ENCODE data around the gene RNF225.
"Not testable (repeated sequence)": the region's sequence is repeated elsewhere in the genome, so short reads cannot be mapped to it uniquely, and the experiment has no call there.

RNF225 gene

DNA sequence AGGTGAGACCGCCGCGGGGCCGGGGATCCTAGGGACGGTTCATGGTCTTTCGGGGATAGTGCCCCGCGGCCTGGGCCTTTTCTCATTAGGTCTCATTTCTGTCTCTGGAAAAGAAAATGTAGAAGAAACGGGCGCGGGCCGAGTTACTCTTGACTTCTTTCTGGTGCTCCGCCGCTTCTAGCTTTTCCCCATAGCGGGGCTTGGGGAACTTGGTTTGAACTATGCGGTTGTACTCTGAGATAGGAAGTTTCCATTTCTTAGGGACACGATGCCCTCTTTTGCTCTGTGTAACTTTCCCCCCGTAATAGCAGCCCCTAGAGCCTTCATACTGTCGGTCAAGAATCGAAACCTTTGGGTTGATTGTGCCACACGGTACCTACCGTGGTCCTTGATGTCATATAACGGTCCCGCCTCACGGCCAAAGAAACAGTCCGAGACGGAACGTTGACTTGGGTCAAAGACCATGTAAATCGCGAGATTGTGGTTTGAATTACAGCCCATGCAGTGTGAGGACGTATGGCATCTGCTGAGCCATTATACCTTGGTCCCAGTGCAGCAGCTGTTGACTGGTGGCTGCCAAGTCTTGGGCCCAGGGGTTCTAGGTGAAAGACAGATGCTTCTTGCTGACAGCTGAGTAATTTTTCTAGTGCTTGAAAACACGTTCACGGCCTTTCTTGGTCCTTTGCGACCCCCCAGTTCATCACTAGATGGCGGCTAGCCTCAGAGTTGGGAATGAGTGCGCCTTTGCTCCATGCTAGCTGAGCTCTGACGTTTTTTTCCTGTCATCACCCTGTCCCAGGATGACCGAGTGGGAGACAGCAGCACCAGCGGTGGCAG lies 7.9 kb upstream of the RNF225 start:
- peak; percentile 35 for DNase-seq

DNA sequence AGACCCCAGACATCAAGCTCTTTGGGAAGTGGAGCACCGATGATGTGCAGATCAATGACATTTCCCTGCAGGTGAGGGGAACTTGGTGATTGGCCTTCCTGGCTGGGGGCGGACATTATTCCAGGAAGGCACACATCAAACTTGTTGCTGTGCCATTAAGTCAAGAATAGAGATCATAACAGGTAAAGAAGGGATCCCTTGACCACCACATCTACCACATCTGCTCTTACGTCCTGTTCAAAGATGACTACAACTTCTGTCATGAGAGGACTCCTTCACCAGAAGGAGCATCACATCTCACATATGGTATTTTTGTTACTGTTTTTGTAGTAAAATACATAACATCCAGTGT lies 7.3 kb upstream of the RNF225 start:
- DNase-seq: no peak

DNA sequence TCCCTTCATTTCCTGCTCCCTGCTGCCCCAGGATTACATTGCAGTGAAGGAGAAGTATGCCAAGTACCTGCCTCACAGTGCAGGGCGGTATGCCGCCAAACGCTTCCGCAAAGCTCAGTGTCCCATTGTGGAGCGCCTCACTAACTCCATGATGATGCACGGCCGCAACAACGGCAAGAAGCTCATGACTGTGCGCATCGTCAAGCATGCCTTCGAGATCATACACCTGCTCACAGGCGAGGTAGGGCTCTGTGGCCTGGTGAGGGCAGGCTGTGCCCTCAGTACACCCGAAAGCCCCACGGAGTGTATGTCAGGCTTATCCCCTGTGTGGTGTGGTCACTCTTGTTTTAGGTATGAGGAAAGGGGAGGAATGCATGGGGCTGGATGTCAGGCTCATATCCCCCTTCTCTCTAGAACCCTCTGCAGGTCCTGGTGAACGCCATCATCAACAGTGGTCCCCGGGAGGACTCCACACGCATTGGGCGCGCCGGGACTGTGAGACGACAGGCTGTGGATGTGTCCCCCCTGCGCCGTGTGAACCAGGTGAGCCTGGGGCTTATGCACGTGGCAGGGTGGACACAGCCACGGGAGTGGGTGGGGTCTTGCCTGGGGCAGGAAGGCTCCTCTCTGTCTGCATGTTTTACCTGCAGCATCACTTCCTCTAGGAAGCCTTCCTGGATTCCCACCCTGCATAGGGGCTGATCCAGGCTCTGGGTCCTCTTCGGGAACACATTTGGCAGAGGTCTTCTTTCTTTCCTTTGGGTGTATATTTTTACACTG lies 2.3 kb upstream of the RNF225 start:
- no peak for DNase-seq

DNA sequence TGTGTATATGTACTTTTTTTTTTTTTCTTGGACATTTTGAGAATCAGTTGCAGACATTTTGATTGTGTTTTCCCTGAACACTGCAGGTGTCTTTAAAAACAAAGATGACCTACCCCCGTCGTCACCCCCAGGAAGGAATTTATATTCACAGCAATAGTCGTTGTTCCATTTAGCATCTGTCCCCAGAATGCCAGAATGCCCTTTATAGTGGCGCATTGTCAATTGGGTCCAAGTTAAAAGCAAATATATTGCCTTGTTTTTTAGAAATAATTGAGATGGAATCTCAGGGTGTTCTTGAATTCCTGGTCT lies 1.8 kb upstream of the RNF225 start:
- no peak for DNase-seq

GRCh38 chr19:58394821-58395219 lies 636 bp upstream of the RNF225 start:
- no peak for DNase-seq

DNA sequence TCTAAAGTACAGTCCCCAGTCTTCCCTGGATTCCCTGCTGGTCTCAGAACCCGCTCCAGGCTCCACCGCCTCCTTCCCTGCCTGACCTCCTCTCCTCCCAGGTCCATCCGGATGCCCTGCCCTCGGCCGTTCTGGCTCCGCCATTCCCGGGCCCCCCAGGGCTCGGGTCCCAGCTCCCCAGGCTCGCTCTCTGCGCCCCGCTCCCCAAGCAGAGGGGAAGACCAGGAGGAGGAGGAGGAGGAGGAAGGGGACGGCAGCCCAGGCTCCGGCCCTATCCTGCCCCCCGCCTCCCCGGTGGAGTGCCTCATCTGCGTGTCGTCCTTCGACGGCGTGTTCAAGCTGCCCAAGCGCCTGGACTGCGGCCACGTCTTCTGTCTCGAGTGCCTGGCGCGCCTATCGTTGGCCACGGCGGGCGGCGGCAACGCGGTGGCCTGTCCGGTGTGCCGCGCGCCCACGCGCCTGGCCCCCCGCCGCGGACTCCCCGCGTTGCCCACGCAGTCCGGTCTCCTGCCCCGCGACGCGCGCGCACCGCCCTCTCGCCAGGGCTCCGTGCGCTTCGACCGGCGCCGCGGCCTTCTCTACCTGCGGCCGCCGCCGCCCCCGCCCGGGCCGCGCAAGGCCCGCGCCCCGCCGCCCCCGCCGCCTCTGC lies 647 bp downstream of the RNF225 start:
- DNase-seq: peak; percentile 57

DNA sequence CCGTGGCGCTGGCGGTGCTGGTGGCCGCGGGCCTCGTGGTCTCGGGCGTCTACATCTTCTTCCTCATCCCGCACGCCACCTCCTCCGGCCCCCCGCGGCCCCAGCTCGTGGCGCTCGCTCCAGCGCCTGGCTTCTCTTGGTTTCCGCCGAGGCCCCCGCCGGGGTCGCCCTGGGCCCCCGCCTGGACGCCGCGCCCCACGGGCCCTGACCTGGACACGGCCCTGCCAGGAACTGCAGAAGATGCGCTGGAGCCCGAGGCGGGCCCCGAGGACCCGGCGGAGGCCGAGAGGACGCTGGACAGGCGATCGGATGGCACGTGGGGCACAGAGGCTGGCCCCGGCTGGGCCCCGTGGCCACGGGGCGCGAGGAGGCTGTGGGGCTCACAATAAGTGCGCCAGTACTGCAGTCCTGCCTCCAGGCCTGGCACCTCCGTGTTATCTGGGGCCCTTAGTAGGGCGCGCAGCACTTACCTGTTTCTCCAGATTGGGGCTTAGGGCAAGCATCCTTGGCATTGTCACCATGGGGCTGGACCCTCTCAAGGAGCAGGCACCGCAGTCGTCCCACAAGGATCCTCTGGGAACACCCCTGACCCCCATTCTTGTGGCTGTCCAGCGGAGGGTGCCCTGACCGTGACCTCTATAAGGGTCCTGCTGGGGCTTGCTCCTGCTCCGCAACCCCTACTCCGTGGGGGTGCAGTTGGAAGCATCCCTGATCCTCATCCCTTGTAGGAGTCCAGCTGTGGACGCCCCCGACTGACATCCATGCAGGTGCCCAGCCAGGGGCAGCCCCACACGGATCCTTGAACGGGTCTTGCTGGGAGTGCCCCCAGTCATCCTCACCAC lies 1.5 kb downstream of the RNF225 start:
- DNase-seq: no peak

DNA sequence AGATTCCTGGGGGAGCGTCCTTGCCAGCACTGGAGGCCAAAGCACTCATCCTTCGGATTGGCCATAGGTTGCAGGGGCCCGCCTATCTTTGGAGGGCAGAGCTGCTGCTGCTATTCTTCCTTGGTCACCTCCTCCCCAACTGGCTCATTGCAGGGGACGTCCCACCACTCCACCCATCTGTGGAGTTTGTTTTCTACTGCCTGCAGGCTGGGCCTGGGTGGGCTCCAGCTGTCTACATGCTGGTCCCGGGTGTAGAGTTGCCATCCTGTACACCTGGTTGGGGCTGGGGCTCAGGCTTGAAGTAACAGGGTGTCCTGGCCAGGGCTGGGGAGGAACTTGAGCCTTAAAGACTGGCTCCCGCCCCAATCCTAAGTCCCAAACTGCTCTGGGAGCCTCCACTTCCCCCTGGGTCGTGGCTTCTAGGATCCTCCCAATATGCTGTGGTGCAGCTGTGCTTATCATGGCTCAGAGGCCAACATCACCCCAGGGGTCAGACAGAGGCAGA lies 2.1 kb downstream of the RNF225 start:
- peak; percentile 35 for DNase-seq

- DNase-seq: no peak
Observed at GRCh38 chr19:58398087-58398486, 2.6 kb downstream of the RNF225 start.

GRCh38 chr19:58398545-58398944 lies 3.1 kb downstream of the RNF225 start:
- no peak for DNase-seq

- DNase-seq: no peak
Observed at GRCh38 chr19:58399903-58400302, 4.4 kb downstream of the RNF225 start.

DNA sequence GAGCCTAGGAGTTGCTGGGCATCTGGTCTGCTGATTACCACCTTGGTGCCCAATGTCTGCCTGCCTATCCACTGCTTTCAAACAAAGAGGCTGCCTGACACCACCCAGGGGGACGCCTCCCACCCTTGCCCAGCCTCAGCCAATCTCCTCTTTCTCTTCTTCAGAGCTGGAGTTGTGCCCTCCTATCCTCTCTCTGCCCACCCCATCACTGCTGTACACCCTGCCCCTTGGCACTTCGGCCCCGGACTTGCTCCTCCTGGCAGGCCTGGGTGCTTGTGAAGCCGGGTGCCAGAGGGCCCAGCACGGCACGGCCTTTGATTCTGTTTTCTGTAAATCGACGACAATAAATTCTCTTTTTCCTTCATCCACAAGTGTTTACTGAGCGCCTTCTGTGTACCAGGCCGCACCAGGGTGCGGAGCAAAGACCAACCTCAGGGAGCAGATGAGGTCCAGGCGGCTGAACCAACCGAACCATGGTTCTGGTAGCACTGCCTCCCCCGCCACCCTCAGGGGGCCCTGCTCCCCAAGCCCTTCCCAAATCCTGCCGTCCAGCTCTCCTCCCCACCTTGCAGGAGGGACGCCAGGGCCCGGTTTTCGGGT lies 5.0 kb downstream of the RNF225 start:
- DNase-seq: peak; percentile 45

DNA sequence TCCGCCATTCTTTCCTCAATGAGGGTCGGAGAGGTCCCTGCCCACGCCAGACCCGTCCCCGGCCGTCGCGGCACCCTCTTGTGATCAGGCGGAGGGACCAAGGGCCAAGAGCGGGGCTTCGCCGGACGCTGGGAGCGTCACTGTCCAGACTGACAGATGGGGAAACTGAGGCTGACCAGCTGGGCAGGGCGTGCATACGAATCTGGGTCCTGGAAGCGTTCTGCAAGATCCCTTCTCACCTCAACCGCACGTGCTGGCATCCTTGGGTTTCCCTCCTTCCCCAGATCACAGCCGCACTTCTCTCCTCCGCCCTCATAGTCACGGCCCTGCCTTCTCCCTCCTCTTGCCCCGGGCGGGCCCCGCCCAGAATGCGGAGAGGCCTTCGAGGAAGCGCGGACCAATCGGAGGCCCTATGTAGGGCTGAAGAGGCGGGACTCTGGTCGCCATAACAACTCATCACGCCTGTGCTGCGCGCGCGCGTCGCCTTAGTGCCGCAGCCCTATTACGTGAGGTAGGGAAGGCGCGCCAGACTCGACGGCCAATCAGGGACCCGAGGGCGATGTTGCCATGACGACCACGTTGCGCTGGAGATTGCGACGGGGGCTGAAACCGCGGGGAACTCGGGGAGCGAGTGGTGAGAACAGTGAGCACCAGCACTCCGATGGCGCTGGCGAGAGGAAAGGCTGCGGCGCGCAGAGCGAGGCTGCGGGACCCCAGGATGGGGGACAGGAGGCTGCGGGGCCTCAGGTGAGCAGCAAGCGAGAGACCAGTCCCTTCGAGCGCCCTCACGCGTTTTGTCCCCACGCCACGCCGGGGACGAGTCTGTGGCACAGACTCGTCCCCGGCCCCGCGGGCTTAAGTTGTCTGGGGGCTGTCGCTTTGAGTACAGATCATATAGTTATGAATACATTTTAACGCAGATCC lies 5.7 kb downstream of the RNF225 start:
- peak; percentile 100 for DNase-seq

DNA sequence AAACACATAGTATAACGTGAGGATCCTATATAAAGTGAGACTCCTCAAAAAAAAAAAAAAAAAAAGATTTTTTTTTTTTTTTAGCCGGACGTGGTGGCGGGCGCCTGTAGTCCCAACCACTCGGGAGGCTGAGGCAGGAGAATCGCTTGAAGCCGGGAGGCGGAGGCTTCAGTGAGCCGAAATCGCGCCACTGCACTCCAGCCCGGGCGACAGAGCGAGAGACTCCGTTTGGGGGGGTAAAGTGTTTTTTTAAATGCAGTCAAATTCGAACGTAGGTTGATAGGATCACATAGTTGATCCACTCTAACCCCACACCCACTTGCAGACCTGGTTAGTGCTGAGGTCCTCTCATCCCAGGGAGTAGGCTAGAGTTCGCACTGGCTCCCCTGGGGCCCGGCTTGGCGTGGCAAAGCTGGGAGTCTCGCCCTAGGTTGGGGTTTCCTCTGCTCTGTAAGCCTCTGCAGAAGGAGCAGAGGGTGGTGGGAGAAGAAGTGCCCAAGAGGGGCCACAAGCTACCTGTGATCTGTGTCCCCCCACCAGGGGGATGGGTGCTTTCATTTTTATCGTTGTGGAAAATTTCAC lies 6.5 kb downstream of the RNF225 start:
- DNase-seq: no peak

DNA sequence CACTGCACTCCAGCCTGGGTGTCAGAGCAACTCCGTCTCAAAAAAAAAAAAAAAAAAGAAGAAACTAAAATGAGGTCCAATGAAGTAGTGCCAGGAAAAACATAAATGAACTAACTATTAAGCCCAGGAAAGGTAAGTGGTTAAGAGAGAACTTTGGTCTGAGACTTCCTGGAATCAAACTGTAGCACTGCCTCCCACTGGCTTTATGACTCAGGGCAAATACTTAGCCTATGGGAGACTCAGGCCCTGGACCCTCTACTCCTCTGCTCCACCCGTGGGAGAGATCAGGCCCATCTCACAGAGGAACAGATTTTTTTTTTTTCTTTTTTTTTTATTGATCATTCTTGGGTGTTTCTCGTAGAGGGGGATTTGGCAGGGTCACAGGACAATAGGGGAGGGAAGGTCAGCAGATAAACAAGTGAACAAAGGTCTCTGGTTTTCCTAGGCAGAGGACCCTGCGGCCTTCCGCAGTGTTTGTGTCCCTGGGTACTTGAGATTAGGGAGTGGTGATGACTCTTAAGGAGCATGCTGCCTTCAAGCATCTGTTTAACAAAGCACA lies 8.5 kb downstream of the RNF225 start:
- DNase-seq: not testable (repeated sequence)

DNA sequence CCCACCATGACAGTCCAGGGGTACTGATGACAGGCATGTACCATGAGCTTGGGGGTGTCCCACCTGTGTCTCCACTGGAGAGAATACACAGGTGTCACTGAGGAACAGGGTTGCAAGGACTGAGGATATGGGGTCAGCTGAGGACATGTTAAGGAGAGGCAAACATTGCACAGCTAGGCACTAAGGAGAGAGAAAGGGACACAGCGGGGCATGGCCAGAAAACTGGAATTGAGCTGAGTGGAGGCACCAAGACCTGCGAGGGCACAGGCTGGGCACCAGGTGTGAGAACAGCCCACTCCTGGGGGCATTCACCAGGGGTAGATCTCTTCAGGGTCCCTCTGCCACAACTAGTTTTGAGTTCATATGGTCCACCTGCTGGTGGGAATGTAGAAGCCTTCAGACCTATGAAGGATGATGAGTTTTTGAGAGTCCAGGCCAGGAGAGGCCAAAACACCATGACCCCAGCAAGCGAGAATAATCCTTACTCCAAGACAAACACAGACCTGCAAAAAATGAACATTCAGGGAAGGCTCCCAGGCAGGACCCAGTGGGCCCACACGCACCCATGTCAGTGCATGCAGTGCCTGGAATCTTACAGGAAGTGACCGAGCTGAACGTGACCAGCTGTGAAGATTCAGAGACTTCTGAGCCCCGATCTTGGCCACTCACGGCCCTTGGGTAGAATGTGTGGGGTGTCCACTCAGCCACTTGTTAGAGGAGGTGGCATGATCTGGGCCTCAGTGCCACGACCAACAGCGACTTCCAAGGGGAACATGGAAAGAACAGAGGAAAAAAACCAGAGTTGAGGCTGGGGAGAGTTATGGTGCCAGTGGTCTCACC lies 11.6 kb downstream of the RNF225 start:
- DNase-seq: peak; percentile 58

GRCh38 chr19:58407658-58408151 lies 12.2 kb downstream of the RNF225 start:
- peak; percentile 47 for DNase-seq

- DNase-seq: peak; percentile 99
Observed at GRCh38 chr19:58408152-58409009, 12.9 kb downstream of the RNF225 start, which contains the start of gene ZNF584. ZNF584 (plus strand) TSS chr19:58408649; CDS start chr19:58409148, 499 bp downstream.

All from hematopoietic multipotent progenitor cell treated with erythropoietin and hydrocortisone succinate and interleukin-3 and kit ligand, for 4 days (in vitro differentiated cells).